Measurements from ENCODE around the gene DMBX1.

Gene DMBX1

GRCh38 chr1:46524843-46525242, 35.2 kb downstream of the DMBX1 start:
- no peak for DNase-seq (ENCODE audit: low read depth in 2 of 2, low spot score in 1 of 2)

- no peak for DNase-seq (ENCODE audit: low read depth in 2 of 2, low spot score in 1 of 2)
Observed at GRCh38 chr1:46525253-46525983, 35.8 kb downstream of the DMBX1 start.

GRCh38 chr1:46526013-46526690, 36.5 kb downstream of the DMBX1 start:
- no peak for DNase-seq (ENCODE audit: low read depth in 2 of 2, low spot score in 1 of 2)

- DNase-seq (ENCODE audit: low read depth in 2 of 2, low spot score in 1 of 2) = no peak
Observed at GRCh38 chr1:46526691-46527291, 37.2 kb downstream of the DMBX1 start.

GRCh38 chr1:46527474-46528296, 38.0 kb downstream of the DMBX1 start:
- DNase-seq (ENCODE audit: low read depth in 2 of 2, low spot score in 1 of 2) = peak; percentile 39 to 50

- DNase-seq (ENCODE audit: low read depth in 2 of 2, low spot score in 1 of 2) = no peak
Observed at GRCh38 chr1:46528297-46528955, 38.8 kb downstream of the DMBX1 start.

- DNase-seq (ENCODE audit: low read depth in 2 of 2, low spot score in 1 of 2) = no peak
Observed at GRCh38 chr1:46529031-46529630, 39.5 kb downstream of the DMBX1 start.

- DNase-seq (ENCODE audit: low read depth in 2 of 2, low spot score in 1 of 2) = no peak
Observed at GRCh38 chr1:46530311-46530710, 40.7 kb downstream of the DMBX1 start.

- DNase-seq (ENCODE audit: low read depth in 2 of 2, low spot score in 1 of 2) = no peak
Observed at GRCh38 chr1:46530791-46531409, 41.3 kb downstream of the DMBX1 start.

- DNase-seq (ENCODE audit: low read depth in 2 of 2, low spot score in 1 of 2) = no peak
Observed at GRCh38 chr1:46532095-46532494, 42.5 kb downstream of the DMBX1 start.

GRCh38 chr1:46532498-46533178, 43.0 kb downstream of the DMBX1 start:
- peak; percentile 45 to 49 for DNase-seq (ENCODE audit: low read depth in 2 of 2, low spot score in 1 of 2)

- DNase-seq (ENCODE audit: low read depth in 2 of 2, low spot score in 1 of 2) = peak in 1 of 2 donors; percentile 23
Observed at GRCh38 chr1:46533179-46533864, 43.7 kb downstream of the DMBX1 start.

GRCh38 chr1:46535063-46535462, 45.4 kb downstream of the DMBX1 start:
- DNase-seq (ENCODE audit: low read depth in 2 of 2, low spot score in 1 of 2) = no peak

- DNase-seq (ENCODE audit: low read depth in 2 of 2, low spot score in 1 of 2) = no peak
Observed at GRCh38 chr1:46536527-46536926, 46.9 kb downstream of the DMBX1 start.

- DNase-seq (ENCODE audit: low read depth in 2 of 2, low spot score in 1 of 2) = no peak
Observed at GRCh38 chr1:46537651-46538050, 48.0 kb downstream of the DMBX1 start.

- DNase-seq (ENCODE audit: low read depth in 2 of 2, low spot score in 1 of 2) = no peak
Observed at GRCh38 chr1:46538147-46538546, 48.5 kb downstream of the DMBX1 start.
